ENCODE measurements around the gene TGFB1.
A peak's percentile ranks its signal among the peaks of the same experiment; 100 is the strongest.
"Not testable (repeated sequence)": the region's sequence is repeated elsewhere in the genome, so short reads cannot be mapped to it uniquely, and the experiment has no call there.

Gene TGFB1

DNA sequence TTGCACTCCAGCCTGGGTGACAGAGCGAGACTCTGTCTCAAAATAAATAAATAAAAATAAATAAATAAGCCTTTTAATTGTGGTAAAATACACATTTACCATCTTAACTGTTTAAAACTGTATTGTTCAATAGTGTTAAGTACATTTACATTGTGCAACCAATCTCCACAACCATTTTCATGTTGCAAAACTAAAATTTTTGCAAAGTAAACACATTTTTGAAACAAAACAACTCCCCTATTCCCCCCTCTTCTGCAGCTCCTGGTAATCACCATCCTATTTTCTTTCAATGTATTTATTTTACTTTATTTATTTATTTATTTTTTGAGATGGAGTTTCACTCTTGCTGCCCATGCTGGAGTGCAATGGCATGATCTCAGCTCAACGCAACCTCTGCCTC lies 16.0 kb upstream of the TGFB1 start:
- DNase-seq (ENCODE audit: low spot score) = no peak

DNA sequence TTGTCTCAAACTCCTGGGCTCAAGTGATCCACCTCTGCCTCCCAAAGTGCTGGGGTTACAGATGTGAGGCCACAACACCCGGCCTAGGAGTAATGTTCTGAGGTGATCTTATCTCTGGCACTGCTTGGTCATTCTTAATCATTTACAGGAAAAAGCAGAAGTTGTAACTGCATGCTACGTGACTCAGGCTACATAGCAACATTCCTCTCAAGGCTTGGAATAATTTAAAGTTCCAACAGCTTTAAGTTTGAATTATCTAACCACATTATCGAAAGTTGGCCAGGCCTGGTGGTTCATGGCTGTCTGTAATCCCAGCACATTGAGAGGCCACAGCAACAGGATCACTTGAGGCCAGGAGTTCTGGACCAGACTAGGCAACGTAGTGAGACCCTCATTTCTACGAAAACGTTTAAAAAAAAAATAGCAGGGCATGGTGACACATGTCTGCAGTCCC lies 14.2 kb upstream of the TGFB1 start:
- peak; percentile 69 for DNase-seq (ENCODE audit: low spot score)

DNA sequence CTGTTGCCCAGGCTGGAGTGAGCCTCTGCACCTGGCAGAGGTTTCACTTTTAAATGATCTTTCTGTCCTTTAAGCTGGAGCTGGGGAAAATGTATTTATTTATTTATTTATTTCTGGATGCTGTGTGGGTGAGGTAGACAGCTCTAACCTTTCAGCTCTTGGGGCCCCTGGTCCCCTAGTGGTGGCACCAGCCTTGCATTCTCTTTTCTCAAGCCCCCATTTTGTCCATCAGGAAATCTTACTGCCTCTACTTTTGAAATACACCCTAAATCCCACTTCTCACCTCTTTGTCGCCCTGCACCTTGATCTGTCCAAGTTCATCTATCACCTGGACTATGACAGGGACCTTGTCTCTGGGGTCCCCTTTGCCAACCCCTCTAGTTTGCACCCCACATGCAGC lies 12.4 kb upstream of the TGFB1 start:
- no peak for DNase-seq (ENCODE audit: low spot score)

DNA sequence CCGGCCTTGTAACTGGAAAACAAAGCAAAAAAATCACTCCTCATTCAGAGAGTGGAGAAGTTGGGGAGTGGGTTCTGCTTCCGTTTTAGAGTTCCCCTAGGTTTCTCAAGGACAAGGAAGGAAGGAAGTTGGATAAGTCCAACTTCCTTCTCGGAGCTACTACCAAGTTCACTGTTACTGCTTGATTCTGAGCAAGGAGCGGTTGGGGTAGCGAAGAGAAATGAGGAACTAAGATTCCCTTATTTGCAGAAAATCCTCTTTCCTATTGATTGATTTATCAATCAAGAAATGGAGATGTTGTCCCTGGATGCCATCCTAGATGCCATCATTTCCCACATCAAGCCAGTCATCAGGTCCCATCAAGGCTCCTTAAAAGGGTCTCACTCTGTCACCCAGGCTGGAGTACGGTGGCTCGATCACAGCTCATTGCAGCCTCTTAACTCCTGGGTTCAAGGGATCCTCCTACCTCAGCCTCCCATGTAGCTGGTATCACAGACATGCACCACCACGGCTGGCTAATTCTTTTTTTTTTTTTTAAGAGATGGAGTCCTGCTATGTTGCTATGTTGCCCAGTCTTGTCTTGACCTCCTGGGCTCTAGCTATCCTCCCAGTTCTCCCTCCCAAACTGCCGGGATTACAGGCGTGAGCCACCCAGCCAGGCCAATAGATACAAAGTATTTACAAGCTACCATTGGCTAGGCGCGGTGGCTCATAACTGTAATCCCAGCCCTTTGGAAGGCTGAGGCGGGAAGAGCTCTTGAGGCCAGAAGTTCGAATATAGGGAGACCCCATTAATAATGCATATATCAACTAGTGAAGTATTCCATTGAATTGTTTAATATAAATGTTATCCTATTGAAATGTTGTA lies 11.0 kb upstream of the TGFB1 start:
- DNase-seq (ENCODE audit: low spot score) = no peak

DNA sequence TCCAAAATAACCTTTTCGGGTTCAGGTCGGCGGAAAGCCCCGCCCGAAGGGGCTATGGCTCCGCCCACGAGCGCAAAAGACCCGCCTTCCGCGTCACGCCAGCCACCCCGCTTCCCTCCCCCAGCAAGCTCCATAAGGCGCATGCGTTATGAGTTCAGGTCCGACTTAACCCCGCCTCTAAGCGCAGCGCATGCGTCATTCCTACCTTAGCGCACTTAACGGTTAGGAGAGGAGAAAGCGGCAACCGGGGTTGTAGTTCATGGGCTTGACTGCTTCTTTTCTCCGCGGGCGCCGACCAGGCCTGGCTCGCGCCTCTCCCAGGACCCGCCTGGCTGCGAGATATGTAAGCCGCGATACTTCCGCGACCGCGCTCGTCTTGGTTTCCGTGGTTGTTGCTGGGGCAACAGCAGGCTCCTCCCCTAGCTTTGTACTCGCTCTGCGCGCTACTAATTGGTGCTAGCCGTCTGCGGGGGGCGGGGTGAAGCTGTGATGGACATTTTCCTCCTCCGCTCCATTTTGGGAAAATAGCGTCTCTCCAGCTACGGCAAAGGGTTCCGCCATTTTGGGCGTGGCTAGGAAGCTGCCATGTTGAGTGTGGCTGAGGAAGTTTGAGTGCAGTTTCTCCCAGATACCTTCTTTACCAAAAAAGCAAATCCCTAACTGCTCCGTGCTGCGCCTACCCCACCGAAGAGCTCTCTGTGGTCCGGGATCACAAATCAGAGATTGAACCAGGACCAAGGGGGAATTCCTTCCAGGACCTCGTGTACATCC lies 10.2 kb upstream of the TGFB1 start, which contains the start of gene B9D2:
B9D2 (minus strand) TSS at position 397 of the 771 bp plus-strand sequence. CDS start 630 bp downstream, outside the sequence.
- DNase-seq (ENCODE audit: low spot score) = peak; percentile 98

DNA sequence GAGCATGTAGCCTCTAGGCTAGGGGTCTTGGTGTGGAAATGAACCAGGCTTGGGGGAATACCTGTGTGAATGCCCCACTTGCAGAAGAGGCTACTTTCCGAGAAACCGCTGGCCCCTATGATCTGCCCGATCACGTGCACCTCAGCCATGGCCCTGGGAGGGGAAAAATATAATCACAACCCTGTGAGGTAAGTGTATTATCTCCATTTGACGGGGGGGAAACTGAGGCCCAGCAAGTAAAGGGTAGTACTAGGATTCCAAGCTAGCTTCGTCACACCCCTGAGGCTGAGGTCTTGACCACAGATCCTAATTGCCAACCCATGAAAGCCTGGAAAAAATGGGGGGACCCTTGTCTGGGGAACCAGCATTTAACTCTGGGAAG lies 9.6 kb upstream of the TGFB1 start:
- no peak for DNase-seq (ENCODE audit: low spot score)

DNA sequence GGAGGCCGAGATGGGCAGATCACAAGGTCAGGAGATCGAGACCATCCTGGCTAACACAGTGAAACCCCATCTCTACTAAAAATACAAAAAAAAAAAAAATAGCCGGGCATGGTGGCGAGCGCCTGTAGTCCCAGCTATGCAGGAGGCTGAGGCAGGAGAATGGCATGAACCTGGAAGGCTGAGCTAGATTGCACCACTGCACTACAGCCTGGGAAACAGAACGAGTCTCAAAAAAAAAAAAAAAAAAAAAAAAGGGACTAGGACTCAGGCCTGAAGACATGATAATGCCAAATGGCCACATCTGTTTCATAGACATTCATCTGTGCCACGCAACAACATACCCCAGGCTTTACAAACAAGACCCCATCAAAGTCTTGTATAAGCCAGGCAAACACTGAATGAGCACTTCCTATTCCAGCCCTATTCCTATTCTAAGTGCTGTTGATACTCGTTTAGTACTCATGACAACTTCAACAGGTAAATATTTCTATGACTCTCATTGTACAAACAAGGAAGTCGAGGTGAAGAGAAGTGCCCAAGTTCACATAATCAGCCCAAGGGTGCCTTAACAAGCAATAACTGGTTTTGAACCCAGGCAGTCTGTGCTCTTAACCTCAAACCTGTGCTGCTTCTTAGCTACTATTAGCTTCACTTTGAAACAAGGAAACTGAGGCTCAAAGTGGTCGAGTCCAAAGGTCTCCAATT lies 8.6 kb upstream of the TGFB1 start:
- no peak for DNase-seq (ENCODE audit: low spot score)

DNA sequence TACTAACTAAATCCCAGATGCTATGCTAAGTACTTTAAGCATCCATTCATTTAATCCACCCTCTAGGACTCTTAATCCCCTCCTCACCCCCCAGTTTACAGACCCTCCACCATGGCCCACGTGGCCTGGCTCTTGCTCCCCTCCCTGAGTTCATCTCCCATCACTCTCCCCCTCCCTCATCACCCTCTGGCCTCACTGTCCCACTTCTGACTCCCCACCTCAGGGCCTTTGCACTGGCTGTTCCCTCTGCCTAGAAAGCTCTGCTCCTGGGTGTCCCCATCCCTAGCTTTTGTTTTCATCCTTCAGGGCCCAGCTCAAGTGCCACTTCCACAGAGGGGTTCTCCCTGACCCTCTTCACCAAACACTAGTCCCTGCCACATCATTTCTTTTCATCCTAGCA lies 6.0 kb upstream of the TGFB1 start:
- DNase-seq (ENCODE audit: low spot score) = no peak

DNA sequence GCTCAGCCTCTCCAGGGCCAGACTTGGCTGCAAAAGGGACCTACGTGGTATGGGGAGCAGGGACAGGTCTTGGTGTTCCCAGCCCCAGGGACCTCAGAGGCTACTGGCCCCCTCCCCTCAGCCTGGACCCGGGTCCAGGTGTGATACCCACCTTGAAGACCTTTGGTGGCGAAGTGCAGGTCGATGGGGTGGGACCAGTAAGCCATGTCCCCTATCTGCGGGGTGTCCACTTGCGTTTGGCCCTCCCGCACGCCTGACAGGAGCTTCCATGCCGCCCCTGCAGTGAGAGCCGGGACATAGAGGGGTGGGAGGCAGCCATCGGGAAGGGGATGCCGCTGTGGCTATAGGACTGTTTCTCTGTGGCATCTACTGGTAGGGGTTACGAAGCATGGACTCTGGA lies 4.0 kb upstream of the TGFB1 start:
- no peak for DNase-seq (ENCODE audit: low spot score)

DNA sequence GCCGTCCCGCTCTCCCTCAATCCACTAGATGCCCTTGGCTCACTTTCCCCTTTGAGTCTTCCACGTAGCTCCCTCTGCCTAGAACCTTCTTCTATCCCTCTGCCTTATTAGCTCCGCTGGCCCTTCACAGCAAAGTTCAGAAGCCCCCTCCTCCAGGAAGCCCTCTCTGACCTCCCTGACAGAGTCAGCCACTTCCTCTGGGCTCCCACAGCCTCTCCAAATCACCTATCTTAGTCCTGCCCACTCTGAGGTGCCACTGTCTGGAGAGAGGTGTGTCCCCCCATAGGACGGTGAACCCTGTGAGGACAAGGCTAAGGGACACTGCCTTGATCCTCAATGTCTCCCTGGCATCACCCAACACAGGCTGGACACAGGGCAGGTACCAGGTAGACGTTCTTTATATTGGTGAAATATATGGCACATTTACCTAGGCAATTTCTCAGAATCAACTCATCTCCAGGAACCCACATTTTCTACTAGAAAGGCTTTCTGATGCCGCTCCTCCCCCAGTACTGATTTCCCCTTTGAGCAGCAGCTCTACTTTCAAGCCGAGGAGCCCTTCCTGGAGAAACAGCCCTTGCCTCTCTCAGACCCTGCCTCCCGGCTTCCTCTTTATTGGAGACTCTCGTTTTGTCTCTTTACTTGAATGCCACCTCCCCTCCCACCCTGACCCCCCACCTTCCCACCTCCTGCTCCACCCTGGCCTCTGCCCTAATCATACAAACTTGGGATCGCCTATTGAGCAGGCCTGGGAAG lies 3.4 kb upstream of the TGFB1 start:
- no peak for DNase-seq (ENCODE audit: low spot score)

DNA sequence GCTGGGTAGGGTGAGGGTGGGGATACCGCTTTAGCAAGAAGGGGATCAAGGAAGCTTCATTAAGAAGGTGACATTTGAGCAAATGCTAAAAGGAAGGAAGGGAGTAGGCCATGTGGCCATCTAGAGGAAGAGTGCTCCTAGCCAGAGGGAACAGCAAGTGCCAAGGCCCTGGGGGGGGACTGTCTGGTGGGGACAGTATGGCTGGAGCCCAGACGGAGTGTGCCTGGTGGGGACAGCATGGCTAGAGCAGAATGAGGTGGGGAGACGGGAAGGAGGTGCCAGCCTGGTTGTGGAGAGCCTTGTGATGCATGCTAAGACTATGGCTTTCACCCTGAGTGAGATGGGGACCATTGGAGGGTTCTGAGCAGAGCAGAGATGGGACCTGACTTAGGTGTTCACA lies 2.1 kb upstream of the TGFB1 start:
- no peak for DNase-seq (ENCODE audit: low spot score)

DNA sequence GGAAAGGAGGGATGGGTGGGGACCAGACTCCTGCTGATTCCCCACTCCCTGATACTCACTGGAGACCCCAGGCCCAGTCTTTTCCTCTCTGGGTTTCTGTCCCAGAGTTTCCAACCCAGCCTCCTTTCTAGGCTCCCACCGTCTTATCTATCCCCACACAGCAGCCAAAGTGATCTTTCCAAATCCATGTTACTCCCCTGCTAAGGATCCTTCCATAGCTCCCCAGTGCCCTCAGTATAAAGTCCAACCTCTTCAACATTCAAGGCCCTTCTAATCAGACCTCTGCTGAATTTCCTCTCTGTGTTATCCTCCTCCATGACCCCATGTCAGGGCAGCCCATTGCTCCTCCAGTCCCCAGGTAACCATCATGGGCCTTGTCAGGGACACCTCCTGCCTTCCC lies 1.3 kb upstream of the TGFB1 start:
- DNase-seq (ENCODE audit: low spot score) = no peak

DNA sequence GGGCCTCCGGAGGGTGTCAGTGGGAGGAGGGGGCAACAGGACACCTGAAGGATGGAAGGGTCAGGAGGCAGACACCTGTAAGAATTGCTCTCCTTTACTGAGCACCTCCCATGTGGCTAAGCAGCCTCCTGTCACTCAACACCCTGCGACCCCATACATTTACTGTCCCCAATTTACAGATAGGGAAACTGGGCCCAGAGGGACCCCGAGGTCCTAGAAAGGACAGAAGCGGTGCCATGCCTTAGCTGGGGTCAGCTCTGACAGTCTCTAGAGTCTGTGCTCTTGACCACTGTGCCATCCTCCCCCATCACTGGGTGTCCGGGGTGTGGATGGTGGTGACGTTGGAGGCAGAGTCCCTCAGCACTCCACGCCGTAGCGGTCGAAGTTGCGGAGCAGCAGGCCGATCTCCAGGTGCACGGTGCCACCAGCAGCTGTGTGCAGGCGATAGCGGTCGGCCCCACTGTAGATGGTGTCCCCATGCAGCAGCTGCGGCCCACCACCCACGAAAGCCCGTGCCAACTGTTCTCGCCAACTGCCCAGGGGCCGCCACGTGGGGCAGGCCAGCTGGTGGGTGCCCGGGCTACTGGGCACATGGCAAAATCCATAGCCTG lies 726 bp upstream of the TGFB1 start:
- no peak for DNase-seq (ENCODE audit: low spot score)

DNA sequence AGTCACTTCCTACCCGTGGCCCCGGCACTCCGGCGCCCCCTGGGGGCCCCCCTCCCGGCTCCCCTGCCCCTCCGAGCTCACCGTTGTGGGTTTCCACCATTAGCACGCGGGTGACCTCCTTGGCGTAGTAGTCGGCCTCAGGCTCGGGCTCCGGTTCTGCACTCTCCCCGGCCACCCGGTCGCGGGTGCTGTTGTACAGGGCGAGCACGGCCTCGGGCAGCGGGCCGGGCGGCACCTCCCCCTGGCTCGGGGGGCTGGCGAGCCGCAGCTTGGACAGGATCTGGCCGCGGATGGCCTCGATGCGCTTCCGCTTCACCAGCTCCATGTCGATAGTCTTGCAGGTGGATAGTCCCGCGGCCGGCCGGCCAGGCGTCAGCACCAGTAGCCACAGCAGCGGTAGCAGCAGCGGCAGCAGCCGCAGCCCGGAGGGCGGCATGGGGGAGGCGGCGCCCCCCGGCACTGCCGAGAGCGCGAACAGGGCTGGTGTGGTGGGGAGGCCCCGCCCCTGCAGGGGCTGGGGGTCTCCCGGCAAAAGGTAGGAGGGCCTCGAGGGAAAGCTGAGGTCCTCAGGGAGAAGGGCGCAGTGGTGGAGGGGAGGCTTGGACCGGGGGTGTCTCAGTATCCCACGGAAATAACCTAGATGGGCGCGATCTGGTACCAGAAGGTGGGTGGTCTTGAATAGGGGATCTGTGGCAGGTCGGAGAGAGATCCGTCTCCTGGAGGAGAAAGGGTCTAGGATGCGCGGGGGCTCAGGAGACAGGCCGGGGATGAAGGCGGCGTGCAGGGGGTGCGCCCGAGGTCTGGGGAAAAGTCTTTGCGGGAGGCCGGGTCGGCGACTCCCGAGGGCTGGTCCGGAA lies 885 bp downstream of the TGFB1 start:
- DNase-seq (ENCODE audit: low spot score) = no peak

DNA sequence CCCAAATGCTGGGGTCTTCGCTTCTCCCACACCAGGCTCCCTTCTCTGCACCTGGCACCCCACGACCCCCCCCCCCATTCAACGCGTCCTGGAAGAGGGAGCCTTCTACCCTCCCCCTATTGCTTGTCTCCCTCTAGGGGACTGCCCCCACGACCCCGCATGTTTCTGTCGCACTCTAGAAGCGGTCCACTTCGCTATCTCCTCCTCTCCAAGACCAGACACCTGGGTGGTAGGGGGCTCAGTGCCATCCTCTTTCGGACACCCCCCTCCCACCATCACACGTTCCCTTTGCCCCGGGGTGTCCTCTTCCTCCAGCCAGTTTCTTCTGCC lies 1.5 kb downstream of the TGFB1 start:
- no peak for DNase-seq (ENCODE audit: low spot score)

DNA sequence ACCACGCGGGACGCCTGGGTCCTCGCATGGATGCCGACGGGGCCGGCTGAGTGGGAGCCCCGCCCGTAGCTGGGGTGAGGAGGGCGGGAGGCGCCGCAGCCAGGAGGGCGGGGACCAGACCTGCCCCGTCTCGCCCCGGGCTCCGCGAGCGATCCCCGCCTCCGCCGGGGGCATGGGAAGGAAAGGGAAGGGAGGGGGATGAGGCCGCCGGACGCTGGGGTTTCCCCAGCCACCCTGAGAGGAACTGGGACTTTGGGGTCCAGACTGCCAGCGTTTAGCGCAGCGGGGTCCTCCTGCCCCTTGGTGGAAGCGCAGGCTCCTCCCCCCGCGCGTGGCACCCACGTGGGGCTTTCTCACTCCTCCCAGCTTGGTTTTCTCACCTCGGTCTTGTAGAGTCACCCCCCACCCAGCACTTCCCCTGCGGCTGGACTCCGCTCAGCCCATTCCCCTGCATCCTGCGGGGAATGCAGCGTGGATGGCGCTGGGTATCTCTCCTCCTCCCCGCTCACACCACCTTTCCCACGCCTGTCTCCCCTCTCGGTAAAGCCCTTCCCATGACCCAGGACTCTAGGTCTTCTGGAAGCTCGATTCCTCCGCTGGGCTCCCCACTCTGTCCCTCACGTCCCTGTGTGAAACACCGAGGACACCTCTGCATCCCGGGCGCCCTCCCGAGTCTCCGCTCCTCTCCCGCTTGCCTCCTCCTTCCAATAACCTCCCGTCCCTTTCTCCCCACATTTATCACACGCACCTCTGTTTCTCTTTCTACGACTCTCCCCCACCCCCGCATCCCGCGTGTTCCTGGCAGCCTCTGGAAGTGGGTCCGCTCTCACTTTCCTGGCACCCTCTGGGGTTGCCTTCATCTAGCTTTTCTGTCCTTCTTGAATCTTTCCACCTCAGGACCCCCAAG lies 2.1 kb downstream of the TGFB1 start:
- DNase-seq (ENCODE audit: low spot score) = peak; percentile 65

DNA sequence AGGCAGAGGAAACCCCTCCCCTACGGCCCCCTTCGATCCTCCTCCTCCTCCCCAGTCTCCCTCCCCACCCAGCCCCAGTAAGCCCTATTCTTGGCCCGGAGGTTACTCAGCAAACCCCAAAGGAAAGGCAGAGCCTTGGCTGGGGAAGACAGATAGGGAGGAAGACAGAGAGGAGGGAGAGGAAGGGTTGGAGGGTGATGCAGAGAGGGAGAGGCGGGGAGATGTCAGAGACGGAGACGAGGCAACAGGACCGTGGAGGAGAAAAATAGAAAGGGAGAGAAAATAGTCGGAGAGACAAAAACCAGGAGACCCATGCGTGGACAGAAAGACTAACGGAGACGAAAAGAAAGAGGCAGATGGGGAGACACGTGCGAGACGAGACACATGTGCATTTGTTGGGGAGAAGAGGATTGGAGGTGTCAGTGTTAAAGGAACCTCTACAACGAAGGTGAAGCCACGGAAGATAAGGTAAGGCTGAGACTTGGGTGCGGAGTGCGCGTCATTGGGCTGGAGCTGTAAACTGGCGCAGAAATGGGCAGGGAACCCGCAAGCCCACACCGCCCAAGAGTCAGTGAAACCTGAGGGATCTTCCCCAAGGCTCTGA lies 2.9 kb downstream of the TGFB1 start:
- DNase-seq (ENCODE audit: low spot score) = no peak

DNA sequence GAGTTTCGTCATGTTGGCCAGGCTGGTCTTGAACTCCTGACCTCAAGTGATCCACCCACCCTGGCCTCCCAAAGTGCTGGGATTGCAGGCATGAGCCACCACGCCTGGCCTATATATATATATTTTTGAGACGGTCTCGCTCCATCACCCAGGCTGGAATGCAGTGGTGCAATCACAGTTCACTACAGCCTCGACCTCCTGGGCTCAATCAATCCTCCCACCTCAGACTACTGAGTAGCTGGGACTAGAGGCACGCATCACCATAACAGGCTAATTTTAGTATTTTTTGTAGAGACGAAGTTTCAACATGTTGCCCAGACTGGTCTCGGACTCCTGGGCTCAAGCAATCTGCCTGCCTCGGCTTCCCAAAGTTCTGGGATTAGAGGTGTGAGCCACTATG lies 6.8 kb downstream of the TGFB1 start:
- not testable (repeated sequence) for DNase-seq (ENCODE audit: low spot score)

DNA sequence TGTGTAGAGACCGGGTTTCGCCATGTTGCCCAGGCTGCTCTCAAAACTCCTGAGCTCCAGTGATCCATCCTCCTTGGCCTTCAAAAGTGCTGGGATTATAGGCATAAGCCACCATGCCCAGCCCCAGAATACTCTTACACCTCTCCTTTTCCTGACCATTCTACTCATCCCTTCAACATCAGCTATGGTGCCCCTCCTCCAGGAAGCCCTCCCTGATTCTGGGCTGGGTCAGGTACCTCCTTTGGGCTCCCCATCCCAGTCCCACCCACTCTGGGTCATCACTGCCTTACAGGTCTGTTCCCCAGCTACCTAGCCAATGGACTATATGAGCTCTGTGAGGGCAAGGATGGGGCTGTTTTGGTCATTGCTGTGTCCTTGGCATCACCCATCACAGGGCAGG lies 9.6 kb downstream of the TGFB1 start:
- DNase-seq (ENCODE audit: low spot score) = no peak
